ENCODE results near the gene TSKS.

DNA sequence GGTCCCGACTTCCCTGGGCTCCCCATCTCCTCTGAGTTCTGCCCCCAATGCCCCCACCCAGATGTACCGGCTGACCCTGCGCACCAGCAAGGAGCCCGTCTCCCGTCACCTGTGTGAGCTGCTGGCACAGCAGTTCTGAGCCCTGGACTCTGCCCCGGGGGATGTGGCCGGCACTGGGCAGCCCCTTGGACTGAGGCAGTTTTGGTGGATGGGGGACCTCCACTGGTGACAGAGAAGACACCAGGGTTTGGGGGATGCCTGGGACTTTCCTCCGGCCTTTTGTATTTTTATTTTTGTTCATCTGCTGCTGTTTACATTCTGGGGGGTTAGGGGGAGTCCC is 43.5 kb upstream of the TSKS start:
- TF ChIP-seq CTCF (IDR thresholded peaks at IDR 0.05; ENCODE audit: low read length) (no peak), EZH2 (optimal IDR thresholded peaks at IDR 0.05; ENCODE audit: low read depth, low read length) (no peak), EZH2phosphoT487 (IDR thresholded peaks at IDR 0.05; ENCODE audit: low read length) (no peak)
